ENCODE data around the gene TRPM5. TPM values are rescaled to one million over a fixed set of nuclear protein-coding genes. Genes with fewer than 3 reads are reported as not detected.

TRPM5 gene
- total RNA-seq, 1 donor from 2014 or later, result 0.46 TPM

DNA sequence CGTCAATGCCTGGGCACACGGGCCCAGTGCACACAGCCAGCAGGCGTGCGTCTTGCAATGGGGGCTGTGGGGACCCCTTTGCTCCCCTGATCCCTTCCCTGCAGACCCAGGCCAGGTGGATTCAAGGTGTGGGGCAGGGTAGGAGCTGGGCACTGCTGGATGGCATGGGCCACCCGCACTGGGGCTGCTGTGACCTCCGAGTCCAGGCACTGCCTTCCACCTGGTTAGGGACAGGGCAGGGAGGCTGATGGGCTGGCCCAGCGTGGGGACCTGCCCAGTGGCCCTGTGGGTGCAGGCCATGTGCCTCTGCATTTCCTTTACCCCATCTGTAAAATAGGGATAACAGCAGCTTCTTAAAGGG lies 23.4 kb upstream of the TRPM5 start:
- no peaks in the 10 kb centered on the region for H3K4me1 Mint-ChIP-seq (ENCODE audit: low read depth)
- DNase-seq (ENCODE audit: low spot score, unreplicated experiment), result no peak
- no peaks in the 10 kb centered on the region for H3K9me3 Mint-ChIP-seq (ENCODE audit: low read depth)
- H3K36me3 Mint-ChIP-seq (ENCODE audit: insufficient read depth), result no peaks in the 10 kb centered on the region
- peaks cover 40% of the 10 kb centered on the region for H3K27me3 Mint-ChIP-seq
- no peak overlapping the region for H3K4me3 Mint-ChIP-seq (ENCODE audit: low read depth)
- TF ChIP-seq, protein P1, sequence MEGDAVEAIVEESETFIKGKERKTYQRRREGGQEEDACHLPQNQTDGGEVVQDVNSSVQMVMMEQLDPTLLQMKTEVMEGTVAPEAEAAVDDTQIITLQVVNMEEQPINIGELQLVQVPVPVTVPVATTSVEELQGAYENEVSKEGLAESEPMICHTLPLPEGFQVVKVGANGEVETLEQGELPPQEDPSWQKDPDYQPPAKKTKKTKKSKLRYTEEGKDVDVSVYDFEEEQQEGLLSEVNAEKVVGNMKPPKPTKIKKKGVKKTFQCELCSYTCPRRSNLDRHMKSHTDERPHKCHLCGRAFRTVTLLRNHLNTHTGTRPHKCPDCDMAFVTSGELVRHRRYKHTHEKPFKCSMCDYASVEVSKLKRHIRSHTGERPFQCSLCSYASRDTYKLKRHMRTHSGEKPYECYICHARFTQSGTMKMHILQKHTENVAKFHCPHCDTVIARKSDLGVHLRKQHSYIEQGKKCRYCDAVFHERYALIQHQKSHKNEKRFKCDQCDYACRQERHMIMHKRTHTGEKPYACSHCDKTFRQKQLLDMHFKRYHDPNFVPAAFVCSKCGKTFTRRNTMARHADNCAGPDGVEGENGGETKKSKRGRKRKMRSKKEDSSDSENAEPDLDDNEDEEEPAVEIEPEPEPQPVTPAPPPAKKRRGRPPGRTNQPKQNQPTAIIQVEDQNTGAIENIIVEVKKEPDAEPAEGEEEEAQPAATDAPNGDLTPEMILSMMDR (IDR thresholded peaks at IDR 0.05; ENCODE audit: unreplicated experiment), result no peak
- H3K27ac Mint-ChIP-seq, result no peak overlapping the region

DNA sequence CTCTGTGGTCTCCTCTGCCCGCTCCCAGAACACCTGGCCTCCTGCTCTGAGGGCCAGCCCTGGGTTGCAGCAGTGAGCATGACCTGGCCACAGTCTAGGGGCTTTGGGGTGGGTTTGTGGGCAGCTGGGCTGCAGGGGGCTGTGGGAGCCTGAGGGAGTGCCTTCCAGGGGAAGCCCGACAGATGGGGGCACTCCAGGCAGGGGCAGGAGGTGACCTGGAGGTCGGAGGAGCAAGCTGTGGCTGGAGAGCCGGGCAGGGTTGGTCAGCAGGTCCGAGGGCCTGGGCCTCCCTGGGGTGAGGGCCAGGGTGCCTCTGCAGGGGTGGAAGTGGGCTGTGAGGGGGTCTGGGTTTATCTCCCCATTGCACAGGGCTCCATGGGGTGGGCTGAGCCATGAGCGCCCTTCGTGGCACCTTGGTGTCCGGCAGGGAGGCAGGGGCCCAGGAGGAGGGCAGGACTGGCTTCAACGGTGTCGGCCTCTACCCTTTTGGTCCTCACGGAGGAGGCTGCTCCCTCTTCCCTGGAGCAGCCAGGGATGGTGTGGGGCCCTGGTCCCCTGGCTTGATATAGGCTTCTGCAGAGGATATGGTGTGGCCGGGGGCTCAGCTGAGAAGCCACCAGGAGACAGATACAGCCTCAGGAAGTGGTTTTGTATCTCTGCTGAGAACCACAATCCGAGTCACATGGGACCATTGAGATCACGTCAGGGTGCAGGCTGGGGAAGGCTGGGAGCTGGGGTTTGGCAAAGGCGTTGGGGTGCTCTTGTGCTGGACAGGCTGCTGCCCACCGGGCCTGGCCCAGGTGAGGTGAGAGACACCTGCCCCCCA lies 22.8 kb upstream of the TRPM5 start:
- H3K4me3 Mint-ChIP-seq (ENCODE audit: low read depth), result no peak overlapping the region
- no peak for DNase-seq (ENCODE audit: low spot score, unreplicated experiment)
- TF ChIP-seq, protein P1 (IDR thresholded peaks at IDR 0.05; ENCODE audit: unreplicated experiment), result no peak
- H3K9me3 Mint-ChIP-seq (ENCODE audit: low read depth), result no peaks in the 10 kb centered on the region
- H3K27me3 Mint-ChIP-seq, result peaks cover 36% of the 10 kb centered on the region
- no peak overlapping the region for H3K27ac Mint-ChIP-seq
- no peaks in the 10 kb centered on the region for H3K4me1 Mint-ChIP-seq (ENCODE audit: low read depth)
- H3K36me3 Mint-ChIP-seq (ENCODE audit: insufficient read depth), result no peaks in the 10 kb centered on the region

DNA sequence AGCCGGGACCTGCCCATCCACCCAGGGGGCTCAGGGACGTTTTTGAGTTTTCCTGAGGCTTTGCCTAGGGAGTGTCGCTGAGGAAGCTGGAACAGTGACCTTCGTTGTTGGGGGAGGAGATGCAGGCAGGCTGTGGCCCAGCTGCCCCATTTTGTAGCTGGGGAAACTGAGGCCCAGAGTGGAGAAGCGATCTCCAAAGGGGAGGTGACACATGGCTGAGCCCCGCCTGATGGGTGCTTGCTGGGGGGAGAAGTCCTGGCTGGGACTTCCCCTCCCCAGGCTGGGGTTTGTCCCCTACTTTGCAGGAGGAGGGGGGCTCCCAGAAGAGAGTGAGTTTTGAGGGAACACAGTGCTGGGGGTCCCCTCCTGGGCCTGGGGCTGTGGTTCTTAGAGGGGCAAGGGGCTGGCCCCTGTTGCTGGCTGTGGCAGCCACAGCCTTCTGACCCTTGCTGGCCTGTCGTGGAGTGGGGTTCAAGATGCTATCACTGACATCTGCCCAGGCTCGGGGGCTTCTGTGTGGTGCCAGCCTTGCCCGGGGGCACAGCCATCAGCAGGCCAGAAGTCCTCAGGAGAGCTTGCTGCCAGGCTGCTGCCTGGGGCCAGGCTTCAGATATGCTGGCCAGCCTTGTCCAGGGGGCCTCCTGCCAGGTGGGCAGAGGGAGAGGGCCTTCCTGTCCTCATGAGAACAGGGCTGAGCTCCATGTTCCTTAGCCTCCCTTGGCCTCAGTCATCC lies 21.9 kb upstream of the TRPM5 start:
- H3K27ac Mint-ChIP-seq, result no peak overlapping the region
- H3K27me3 Mint-ChIP-seq, result peaks cover 28% of the 10 kb centered on the region
- no peaks in the 10 kb centered on the region for H3K36me3 Mint-ChIP-seq (ENCODE audit: insufficient read depth)
- H3K4me1 Mint-ChIP-seq (ENCODE audit: low read depth), result no peaks in the 10 kb centered on the region
- TF ChIP-seq, protein P1 (IDR thresholded peaks at IDR 0.05; ENCODE audit: unreplicated experiment), result no peak
- DNase-seq (ENCODE audit: low spot score, unreplicated experiment), result no peak
- H3K9me3 Mint-ChIP-seq (ENCODE audit: low read depth), result no peaks in the 10 kb centered on the region
- H3K4me3 Mint-ChIP-seq (ENCODE audit: low read depth), result no peak overlapping the region

DNA sequence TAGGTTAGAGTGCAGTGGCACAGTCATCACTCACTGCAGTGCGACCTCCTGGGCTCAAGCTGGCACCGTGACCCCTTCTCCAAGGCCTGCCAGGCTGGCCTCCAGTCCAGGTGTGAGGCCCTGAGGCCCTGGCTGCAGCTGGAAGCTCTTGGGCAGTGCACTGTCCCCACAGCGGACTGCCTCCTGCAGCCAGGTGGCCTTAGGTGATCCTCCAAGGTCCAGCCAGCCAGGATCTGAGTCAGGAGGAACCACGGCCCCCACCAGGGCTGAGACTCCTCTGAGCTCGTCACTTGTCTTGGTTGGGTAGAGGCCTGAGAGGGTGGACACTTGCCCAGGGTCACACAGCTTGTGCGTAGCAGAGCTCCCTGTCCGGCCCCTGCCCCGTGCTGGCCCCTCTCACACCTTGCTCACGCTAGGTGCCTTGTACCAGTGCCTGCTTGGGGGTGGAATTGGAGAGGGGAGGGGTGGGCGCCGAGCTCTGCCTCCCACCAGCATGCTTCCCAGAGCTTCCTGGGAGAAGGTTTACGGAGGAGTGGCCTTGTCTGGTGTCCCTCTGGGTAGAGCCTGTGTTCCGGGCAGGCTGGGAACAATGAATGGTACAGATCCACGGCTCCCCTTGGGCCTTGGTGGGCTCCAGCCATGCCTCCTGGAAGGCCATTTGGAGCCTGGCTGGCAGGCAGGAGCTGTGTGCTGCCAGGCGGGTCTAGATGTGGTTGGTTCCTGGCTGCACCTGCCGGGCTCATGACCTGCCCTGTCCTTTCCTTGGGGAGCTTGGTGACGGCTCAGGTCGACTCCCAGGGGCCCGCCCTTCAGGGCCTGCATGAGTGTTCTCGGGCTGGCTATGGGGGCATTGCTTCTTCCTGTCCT lies 21.1 kb upstream of the TRPM5 start:
- no peak for DNase-seq (ENCODE audit: low spot score, unreplicated experiment)
- H3K4me1 Mint-ChIP-seq (ENCODE audit: low read depth), result no peaks in the 10 kb centered on the region
- TF ChIP-seq, protein P1 (IDR thresholded peaks at IDR 0.05; ENCODE audit: unreplicated experiment), result no peak
- no peak overlapping the region for H3K27ac Mint-ChIP-seq
- H3K4me3 Mint-ChIP-seq (ENCODE audit: low read depth), result no peak overlapping the region
- H3K36me3 Mint-ChIP-seq (ENCODE audit: insufficient read depth), result no peaks in the 10 kb centered on the region
- peaks cover 25% of the 10 kb centered on the region for H3K27me3 Mint-ChIP-seq
- no peaks in the 10 kb centered on the region for H3K9me3 Mint-ChIP-seq (ENCODE audit: low read depth)

All from progenitor cell of endocrine pancreas (in vitro differentiated cells).